Activated CD4-positive, alpha-beta T cell treated with anti-CD3 and anti-CD28 coated beads, Interleukin-2, amount 10 ng/mL, durations not matched to agents 7 days and 5 days (primary cell): ENCODE measurements around the gene CSH1. TPM values are rescaled to one million over a fixed set of nuclear protein-coding genes. Genes with fewer than 3 reads are reported as not detected.
"Not testable (repeated sequence)": the region's sequence is repeated elsewhere in the genome, so short reads cannot be mapped to it uniquely, and the experiment has no call there.

Experiments used
- CTCF ChIA-PET: fragments of 350-600 bp; sonication (Branson Sonifier 250); formaldehyde crosslinking; loops from one replicate; lab custom pipeline; 2021; ENCODE audit warnings: antibody characterized with exemption; lab: Charles Lee
- POLR2A ChIA-PET: fragments of 350-600 bp; sonication (Branson Sonifier 250); formaldehyde crosslinking; loops from one replicate; lab custom pipeline; 2021; ENCODE audit warnings: antibody characterized with exemption; lab: Charles Lee
- DNase-seq: peaks from one replicate; pipeline ENCODE4 v3.0.0-alpha.2; 2020
- H3K27ac Mint-ChIP-seq: one replicate; pipeline ENCODE4 v1.8.0; 2021; ENCODE audit warnings: mild to moderate bottlenecking, moderate library complexity, mixed read lengths
- H3K27me3 Mint-ChIP-seq: one replicate; pipeline ENCODE4 v1.8.0; 2021; ENCODE audit warnings: mixed read lengths
- H3K36me3 Mint-ChIP-seq: one replicate; pipeline ENCODE4 v1.8.0; 2021; ENCODE audit warnings: low read depth, mixed read lengths
- H3K4me1 Mint-ChIP-seq: one replicate; pipeline ENCODE4 v1.8.0; 2021; ENCODE audit warnings: mixed read lengths
- H3K4me3 Mint-ChIP-seq: one replicate; pipeline ENCODE4 v1.8.0; 2021; ENCODE audit warnings: mild to moderate bottlenecking, moderate library complexity, mixed read lengths
- H3K9me3 Mint-ChIP-seq: one replicate; pipeline ENCODE4 v1.8.0; 2021; ENCODE audit warnings: mixed read lengths
- total RNA-seq, 2 experiments: library from RNA; stranded (reverse); gene quantifications; one replicate each; pipeline ENCODE4 v1.2.3, GENCODE V29; 2021

The CSH1 gene
- total RNA-seq, 2 experiments from 2014 or later, result not detected

- H3K36me3 Mint-ChIP-seq, DNase-seq, H3K4me3 Mint-ChIP-seq, H3K4me1 Mint-ChIP-seq, H3K27ac Mint-ChIP-seq, POLR2A ChIA-PET, H3K9me3 Mint-ChIP-seq, CTCF ChIA-PET: not testable (repeated sequence)
- peaks cover 15% of the 10 kb centered on the region for H3K27me3 Mint-ChIP-seq
Observed at GRCh38 chr17:63869491-63870291, 26.7 kb downstream of the CSH1 start.

- DNase-seq, POLR2A ChIA-PET, H3K4me1 Mint-ChIP-seq, H3K27ac Mint-ChIP-seq, H3K4me3 Mint-ChIP-seq, H3K36me3 Mint-ChIP-seq, H3K9me3 Mint-ChIP-seq: not testable (repeated sequence)
- peaks cover 23% of the 10 kb centered on the region for H3K27me3 Mint-ChIP-seq
- CTCF ChIA-PET, result interaction anchor here (1.2 to 2.6 kb wide), 5 partner anchors 12 to 160 kb away, joined by 3 to 7 read pairs (median 3); partner anchors contain the start of gene GH2
Observed at GRCh38 chr17:63866625-63867024, 29.7 kb downstream of the CSH1 start.

- Mint-ChIP-seq H3K9me3 (no peaks in the 10 kb centered on the region), H3K4me1 (no peaks in the 10 kb centered on the region), H3K36me3 (no peaks in the 10 kb centered on the region), H3K4me3 (no peak overlapping the region), H3K27me3 (peaks cover 29% of the 10 kb centered on the region), H3K27ac (no peak overlapping the region)
- CTCF ChIA-PET, result interaction anchor here (0.5 to 5.8 kb wide), 4 partner anchors 11 to 31 kb away, joined by 3 to 54 read pairs (median 4); no protein-coding TSS in a partner anchor
- POLR2A ChIA-PET, result no interaction called here
- no peak for DNase-seq
Observed at GRCh38 chr17:63859257-63859656, 37.1 kb downstream of the CSH1 start.

GRCh38 chr17:63856425-63856824, 39.9 kb downstream of the CSH1 start:
- H3K36me3 Mint-ChIP-seq, POLR2A ChIA-PET, H3K4me1 Mint-ChIP-seq, H3K4me3 Mint-ChIP-seq, H3K27ac Mint-ChIP-seq, DNase-seq, H3K9me3 Mint-ChIP-seq: not testable (repeated sequence)
- CTCF ChIA-PET, result interaction anchor here (5.8 kb wide), 1 partner anchor 9 kb away, joined by 54 read pairs; no protein-coding TSS in a partner anchor
- peaks cover 29% of the 10 kb centered on the region for H3K27me3 Mint-ChIP-seq

- ChIA-PET POLR2A (no interaction called here), CTCF (interaction anchor here (0.8 to 1.1 kb wide), 3 partner anchors 8 to 12 kb away, joined by 3 read pairs; partner anchors contain the start of gene SMARCD2)
- Mint-ChIP-seq H3K36me3 (no peaks in the 10 kb centered on the region), H3K27me3 (peaks cover 28% of the 10 kb centered on the region), H3K4me3 (no peak overlapping the region), H3K27ac (no peak overlapping the region), H3K9me3 (no peaks in the 10 kb centered on the region), H3K4me1 (no peaks in the 10 kb centered on the region)
- DNase-seq, result no peak
Observed at GRCh38 chr17:63855185-63855584, 41.2 kb downstream of the CSH1 start.

- ChIA-PET CTCF (interaction anchor here (0.8 to 1.1 kb wide), 3 partner anchors 8 to 12 kb away, joined by 3 read pairs; partner anchors contain the start of gene SMARCD2), POLR2A (no interaction called here)
- Mint-ChIP-seq H3K27me3 (peaks cover 25% of the 10 kb centered on the region), H3K36me3 (no peaks in the 10 kb centered on the region), H3K9me3 (no peaks in the 10 kb centered on the region), H3K4me1 (peaks cover under 1% of the 10 kb centered on the region), H3K4me3 (no peak overlapping the region), H3K27ac (no peak overlapping the region)
- DNase-seq, result no peak
Observed at GRCh38 chr17:63854709-63855108, 41.7 kb downstream of the CSH1 start.

- POLR2A ChIA-PET, result no interaction called here
- Mint-ChIP-seq H3K4me3 (no peak overlapping the region), H3K27me3 (peaks cover 18% of the 10 kb centered on the region), H3K36me3 (peaks cover 6% of the 10 kb centered on the region), H3K27ac (no peak overlapping the region), H3K9me3 (peaks cover 3% of the 10 kb centered on the region), H3K4me1 (peaks cover 11% of the 10 kb centered on the region)
- CTCF ChIA-PET, result no interaction called here
- no peak for DNase-seq
Observed at GRCh38 chr17:63853260-63853659, 43.1 kb downstream of the CSH1 start.

- ChIA-PET POLR2A (no interaction called here), CTCF (interaction anchor here (1.8 kb wide), 1 partner anchor 77 kb away, joined by 10 read pairs; the partner anchor contains the start of genes CCDC47 and DDX42)
- no peak overlapping the region for H3K27ac Mint-ChIP-seq
- no peak overlapping the region for H3K4me3 Mint-ChIP-seq
- peaks cover 8% of the 10 kb centered on the region for H3K9me3 Mint-ChIP-seq
- H3K27me3 Mint-ChIP-seq, result peaks cover 18% of the 10 kb centered on the region
- no peak for DNase-seq
- H3K4me1 Mint-ChIP-seq, result peaks cover 18% of the 10 kb centered on the region
- peaks cover 13% of the 10 kb centered on the region for H3K36me3 Mint-ChIP-seq
Observed at GRCh38 chr17:63850401-63850800, 46.0 kb downstream of the CSH1 start.

- ChIA-PET POLR2A (interaction anchor here (0.6 to 0.7 kb wide), 2 partner anchors 126 to 379 kb away, joined by 3 read pairs; no protein-coding TSS in a partner anchor), CTCF (interaction anchor here (0.5 to 4.0 kb wide), 40 partner anchors 10 to 431 kb away, joined by 3 to 54 read pairs (median 4); partner anchors contain the start of genes CCDC47, CD79B, DDX42 and ICAM2)
- H3K9me3 Mint-ChIP-seq, result peaks cover 8% of the 10 kb centered on the region
- peak overlapping the region; percentile 68 for H3K4me3 Mint-ChIP-seq
- DNase-seq, result peak; percentile 94
- H3K36me3 Mint-ChIP-seq, result peaks cover 13% of the 10 kb centered on the region
- peak overlapping the region; percentile 98 for H3K27ac Mint-ChIP-seq
- H3K27me3 Mint-ChIP-seq, result peaks cover 11% of the 10 kb centered on the region
- H3K4me1 Mint-ChIP-seq, result peaks cover 25% of the 10 kb centered on the region
Observed at GRCh38 chr17:63848834-63849689, 47.3 kb downstream of the CSH1 start.

GRCh38 chr17:63847525-63848249, 48.7 kb downstream of the CSH1 start:
- Mint-ChIP-seq H3K9me3 (peaks cover 8% of the 10 kb centered on the region), H3K27ac (peak overlapping the region; percentile 98), H3K27me3 (peaks cover 10% of the 10 kb centered on the region), H3K4me1 (peaks cover 31% of the 10 kb centered on the region), H3K36me3 (peaks cover 13% of the 10 kb centered on the region), H3K4me3 (peak overlapping the region; percentile 50)
- CTCF ChIA-PET, result interaction anchor here (0.6 to 4.0 kb wide), 11 partner anchors 11 to 642 kb away, joined by 3 to 54 read pairs (median 4); no protein-coding TSS in a partner anchor
- DNase-seq, result no peak
- POLR2A ChIA-PET, result no interaction called here

GRCh38 chr17:63845509-63845908, 50.9 kb downstream of the CSH1 start:
- no peak for DNase-seq
- ChIA-PET CTCF (interaction anchor here (1.6 kb wide), 1 partner anchor 72 kb away, joined by 3 read pairs; the partner anchor contains the start of genes CCDC47 and DDX42), POLR2A (no interaction called here)
- H3K27ac Mint-ChIP-seq, result no peak overlapping the region
- H3K9me3 Mint-ChIP-seq, result peaks cover 8% of the 10 kb centered on the region
- H3K4me1 Mint-ChIP-seq, result peaks cover 41% of the 10 kb centered on the region
- H3K36me3 Mint-ChIP-seq, result peaks cover 18% of the 10 kb centered on the region
- H3K4me3 Mint-ChIP-seq, result no peak overlapping the region
- H3K27me3 Mint-ChIP-seq, result no peaks in the 10 kb centered on the region
